ENCODE measurements around the gene RPL18A. TPM values are rescaled to one million over a fixed set of nuclear protein-coding genes. Genes with fewer than 3 reads are reported as not detected.

RPL18A gene
- total RNA-seq, result 2,481 TPM

DNA sequence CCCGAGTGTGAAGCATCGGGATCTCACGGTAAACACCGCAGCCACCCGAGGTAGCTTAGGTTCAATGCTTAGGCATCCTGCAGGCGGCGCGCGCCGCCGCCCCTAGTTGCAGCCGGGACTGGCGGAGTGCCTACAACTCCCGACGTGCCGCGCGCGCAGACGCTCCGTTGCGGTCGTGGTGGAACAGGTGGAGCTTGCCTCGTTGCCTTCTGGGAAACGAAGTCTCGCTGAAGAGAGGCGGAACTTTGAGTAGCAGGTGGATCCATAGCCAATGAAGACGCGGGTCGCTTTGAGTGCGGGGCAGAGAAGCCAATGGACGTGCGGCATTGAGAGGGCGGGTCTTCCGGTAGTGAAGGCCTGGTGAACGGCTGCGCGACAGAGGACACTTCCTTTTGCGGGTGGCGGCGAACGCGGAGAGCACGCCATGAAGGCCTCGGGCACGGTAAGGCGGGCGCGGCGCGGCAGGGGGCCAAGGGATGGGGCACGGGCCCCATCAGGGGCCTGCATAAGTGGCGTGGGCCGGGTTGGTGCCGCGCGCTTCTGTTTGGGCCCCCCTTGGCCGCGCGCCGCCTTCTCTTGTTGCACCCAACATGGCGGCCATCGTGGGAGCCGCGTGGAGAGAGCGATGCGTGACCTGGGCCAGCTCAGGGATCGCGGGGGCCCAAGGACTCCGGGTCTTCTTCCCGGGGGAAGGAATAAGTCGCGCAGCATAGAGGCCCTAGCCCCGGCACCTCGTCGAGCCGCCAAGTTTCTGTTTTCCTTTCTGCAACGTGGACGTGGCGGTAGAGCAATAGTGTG lies at the start of gene RPL18A:
RPL18A (plus strand) TSS at position 378 of the 798 bp plus-strand sequence; CDS start at position 425, 47 bp downstream.
- H3K9me3 ChIP-seq, result no peaks in the 10 kb centered on the region
- intact Hi-C loops (cut with DNase I), result loop anchor here (1.0 to 10.0 kb wide), 6 partner anchors 73 to 347 kb away; partner anchors contain the start of genes COLGALT1, MAP1S and PGLS
- H3K27ac ChIP-seq, result peak within 1 kb of the TSS; percentile 88 to 90
- H3K4me1 ChIP-seq, result peaks cover 10 to 17% of the 10 kb centered on the region in 2 donors
- TF ChIP-seq, protein P1, sequence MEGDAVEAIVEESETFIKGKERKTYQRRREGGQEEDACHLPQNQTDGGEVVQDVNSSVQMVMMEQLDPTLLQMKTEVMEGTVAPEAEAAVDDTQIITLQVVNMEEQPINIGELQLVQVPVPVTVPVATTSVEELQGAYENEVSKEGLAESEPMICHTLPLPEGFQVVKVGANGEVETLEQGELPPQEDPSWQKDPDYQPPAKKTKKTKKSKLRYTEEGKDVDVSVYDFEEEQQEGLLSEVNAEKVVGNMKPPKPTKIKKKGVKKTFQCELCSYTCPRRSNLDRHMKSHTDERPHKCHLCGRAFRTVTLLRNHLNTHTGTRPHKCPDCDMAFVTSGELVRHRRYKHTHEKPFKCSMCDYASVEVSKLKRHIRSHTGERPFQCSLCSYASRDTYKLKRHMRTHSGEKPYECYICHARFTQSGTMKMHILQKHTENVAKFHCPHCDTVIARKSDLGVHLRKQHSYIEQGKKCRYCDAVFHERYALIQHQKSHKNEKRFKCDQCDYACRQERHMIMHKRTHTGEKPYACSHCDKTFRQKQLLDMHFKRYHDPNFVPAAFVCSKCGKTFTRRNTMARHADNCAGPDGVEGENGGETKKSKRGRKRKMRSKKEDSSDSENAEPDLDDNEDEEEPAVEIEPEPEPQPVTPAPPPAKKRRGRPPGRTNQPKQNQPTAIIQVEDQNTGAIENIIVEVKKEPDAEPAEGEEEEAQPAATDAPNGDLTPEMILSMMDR (IDR thresholded peaks at IDR 0.05), result peak; percentile 74 to 79 (median 79)
- H3K4me3 ChIP-seq, result peak within 1 kb of the TSS; percentile 93 to 94
- peaks cover 32 to 37% of the 10 kb centered on the region in 2 donors for H3K36me3 ChIP-seq
- peak; percentile 97 to 99 for DNase-seq (ENCODE audit: low spot score in 2 of 2)
- no peaks in the 10 kb centered on the region for H3K27me3 ChIP-seq

DNA sequence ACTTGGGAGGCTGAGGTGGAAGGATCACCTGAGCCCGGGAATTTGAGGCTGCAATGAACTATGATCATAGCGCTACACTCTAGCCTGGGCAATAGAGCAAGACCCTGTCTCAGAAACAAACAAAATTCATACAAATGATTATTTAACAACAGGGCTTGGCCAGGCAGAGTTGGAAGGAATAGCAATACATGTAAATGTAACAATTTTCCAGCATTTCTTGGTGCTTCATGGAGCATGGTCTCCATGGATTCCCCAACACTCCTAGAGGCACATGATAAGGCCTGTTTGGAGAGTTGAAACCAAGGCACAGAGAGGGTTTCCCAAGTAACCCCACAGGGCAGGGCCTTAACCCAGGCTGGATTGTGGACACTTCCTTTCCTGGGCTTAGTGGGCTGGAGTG lies 48.6 kb upstream of the RPL18A start:
- Histone ChIP-seq H3K9me3 (no peaks in the 10 kb centered on the region), H3K36me3 (no peaks in the 10 kb centered on the region), H3K4me1 (no peaks in the 10 kb centered on the region), H3K4me3 (no peak overlapping the region), H3K27me3 (no peaks in the 10 kb centered on the region), H3K27ac (no peak overlapping the region)
- intact Hi-C loops (cut with DNase I), result no loop called here
- DNase-seq (ENCODE audit: low spot score in 2 of 2), result no peak
- TF ChIP-seq, protein P1 (IDR thresholded peaks at IDR 0.05), result no peak

DNA sequence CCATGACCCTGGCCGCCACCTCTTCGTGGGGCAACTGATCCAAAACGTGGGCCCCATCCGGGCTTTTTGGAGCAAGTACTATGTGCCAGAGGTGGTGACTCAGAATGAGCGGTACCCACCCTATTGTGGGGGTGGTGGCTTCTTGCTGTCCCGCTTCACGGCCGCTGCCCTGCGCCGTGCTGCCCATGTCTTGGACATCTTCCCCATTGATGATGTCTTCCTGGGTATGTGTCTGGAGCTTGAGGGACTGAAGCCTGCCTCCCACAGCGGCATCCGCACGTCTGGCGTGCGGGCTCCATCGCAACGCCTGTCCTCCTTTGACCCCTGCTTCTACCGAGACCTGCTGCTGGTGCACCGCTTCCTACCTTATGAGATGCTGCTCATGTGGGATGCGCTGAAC lies 48.0 kb upstream of the RPL18A start:
- TF ChIP-seq, protein P1 (IDR thresholded peaks at IDR 0.05), result no peak
- H3K9me3 ChIP-seq, result no peaks in the 10 kb centered on the region
- H3K27ac ChIP-seq, result no peak overlapping the region
- DNase-seq (ENCODE audit: low spot score in 2 of 2), result no peak
- no peaks in the 10 kb centered on the region for H3K36me3 ChIP-seq
- H3K4me1 ChIP-seq, result no peaks in the 10 kb centered on the region
- intact Hi-C loops (cut with DNase I), result no loop called here
- no peak overlapping the region for H3K4me3 ChIP-seq
- H3K27me3 ChIP-seq, result no peaks in the 10 kb centered on the region

DNA sequence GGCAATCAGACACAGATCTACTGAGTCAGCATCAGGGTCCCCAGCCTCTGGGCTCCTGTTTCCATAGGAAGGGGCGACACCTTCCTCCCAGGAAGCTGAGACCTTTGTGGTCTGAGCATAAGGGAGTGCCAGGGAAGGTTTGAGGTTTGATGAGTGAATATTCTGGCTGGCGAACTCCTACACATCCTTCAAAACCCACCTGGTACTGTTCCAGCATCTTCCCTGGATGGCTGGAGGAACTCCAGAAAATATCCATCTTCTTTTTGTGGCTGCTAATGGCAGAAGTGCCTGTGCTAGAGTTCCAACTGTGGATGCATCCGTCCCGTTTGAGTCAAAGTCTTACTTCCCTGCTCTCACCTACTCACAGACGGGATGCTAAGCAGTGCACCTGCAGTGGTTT lies 47.6 kb upstream of the RPL18A start:
- TF ChIP-seq, protein P1 (IDR thresholded peaks at IDR 0.05), result no peak
- no peaks in the 10 kb centered on the region for H3K4me1 ChIP-seq
- intact Hi-C loops (cut with DNase I), result no loop called here
- DNase-seq (ENCODE audit: low spot score in 2 of 2), result no peak
- H3K36me3 ChIP-seq, result no peaks in the 10 kb centered on the region
- no peaks in the 10 kb centered on the region for H3K9me3 ChIP-seq
- no peaks in the 10 kb centered on the region for H3K27me3 ChIP-seq
- no peak overlapping the region for H3K27ac ChIP-seq
- H3K4me3 ChIP-seq, result no peak overlapping the region

DNA sequence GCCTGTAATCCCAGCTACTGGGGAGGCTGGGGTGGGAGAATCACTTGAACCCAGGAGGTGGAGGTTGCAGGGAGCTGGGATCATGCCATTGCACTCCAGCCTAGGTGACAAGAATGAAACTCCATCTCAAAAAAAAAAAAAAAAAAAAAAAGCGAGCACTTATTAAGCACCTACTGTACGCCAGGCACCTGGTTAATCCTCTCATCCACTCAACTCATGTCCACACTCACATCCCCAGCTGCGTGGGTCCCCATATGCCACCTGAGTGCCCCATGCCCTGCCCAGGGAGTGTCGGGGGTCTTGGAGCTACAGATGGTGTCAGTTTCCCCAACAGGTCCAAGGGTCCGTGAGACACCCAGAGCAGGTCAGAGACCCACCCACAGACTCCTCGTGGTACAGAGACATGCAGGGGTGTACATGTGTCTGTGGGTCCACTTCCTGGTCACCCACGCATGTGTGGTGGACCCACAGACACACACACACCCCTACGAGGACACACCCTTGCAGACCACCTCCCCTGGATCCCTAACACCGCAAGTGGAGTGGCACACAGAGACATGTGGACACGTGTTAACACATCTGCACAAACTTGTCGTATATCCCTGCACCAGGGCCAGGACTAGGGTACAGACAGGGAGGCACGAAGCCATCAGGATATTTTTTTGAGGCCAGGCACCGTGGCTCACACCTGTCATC lies 41.9 kb upstream of the RPL18A start:
- intact Hi-C loops (cut with DNase I), result no loop called here
- H3K36me3 ChIP-seq, result no peaks in the 10 kb centered on the region
- H3K4me3 ChIP-seq, result no peak overlapping the region
- no peak for DNase-seq (ENCODE audit: low spot score in 2 of 2)
- no peaks in the 10 kb centered on the region for H3K4me1 ChIP-seq
- H3K27me3 ChIP-seq, result no peaks in the 10 kb centered on the region
- TF ChIP-seq, protein P1 (IDR thresholded peaks at IDR 0.05), result no peak
- no peak overlapping the region for H3K27ac ChIP-seq
- no peaks in the 10 kb centered on the region for H3K9me3 ChIP-seq

All from ascending aorta (tissue), 2 donors.